Fibroblast of pulmonary artery (primary cell): ENCODE data around the gene CPPED1.

Source experiments
- DNase-seq: peaks from one replicate; pipeline ENCODE4 v3.0.0-alpha.2; 2010; ENCODE audit warnings: low read depth
- H3K4me3 ChIP-seq: replicated peaks from 2 replicates; pipeline ENCODE4 v1.5.1; 2011; ENCODE audit warnings: low read depth, mild to moderate bottlenecking, control low read depth, low read length, moderate library complexity
- TF ChIP-seq, protein P1 (sequence below): IDR thresholded peaks from 2 replicates; pipeline ENCODE4 v1.5.1; 2011; ENCODE audit warnings: mild to moderate bottlenecking, control low read depth, low read length, inconsistent platforms; ENCODE audit errors: missing control alignments

The CPPED1 gene

DNA sequence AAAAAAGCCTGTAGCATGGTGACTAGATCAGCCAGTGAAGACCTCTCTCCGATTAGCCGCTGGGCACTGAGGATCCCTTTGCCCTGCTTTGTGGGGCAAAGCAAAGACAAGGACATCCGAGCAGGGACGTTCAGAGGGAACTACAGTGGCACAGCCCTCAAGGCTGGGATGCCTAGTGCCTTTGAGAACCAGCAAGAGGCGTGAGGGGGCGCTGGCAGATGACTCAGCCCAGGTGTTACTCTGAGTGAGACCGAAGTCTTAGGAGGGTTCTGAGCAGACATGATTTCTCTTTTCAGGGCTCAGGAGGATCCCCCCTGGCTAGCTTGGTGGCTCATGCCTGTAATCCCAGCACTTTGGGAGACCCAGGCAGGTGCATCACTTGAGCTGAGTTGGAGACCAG is 178.6 kb downstream of the CPPED1 start:
- no peak overlapping the region for H3K4me3 ChIP-seq
- DNase-seq: no peak
- TF ChIP-seq, protein P1, sequence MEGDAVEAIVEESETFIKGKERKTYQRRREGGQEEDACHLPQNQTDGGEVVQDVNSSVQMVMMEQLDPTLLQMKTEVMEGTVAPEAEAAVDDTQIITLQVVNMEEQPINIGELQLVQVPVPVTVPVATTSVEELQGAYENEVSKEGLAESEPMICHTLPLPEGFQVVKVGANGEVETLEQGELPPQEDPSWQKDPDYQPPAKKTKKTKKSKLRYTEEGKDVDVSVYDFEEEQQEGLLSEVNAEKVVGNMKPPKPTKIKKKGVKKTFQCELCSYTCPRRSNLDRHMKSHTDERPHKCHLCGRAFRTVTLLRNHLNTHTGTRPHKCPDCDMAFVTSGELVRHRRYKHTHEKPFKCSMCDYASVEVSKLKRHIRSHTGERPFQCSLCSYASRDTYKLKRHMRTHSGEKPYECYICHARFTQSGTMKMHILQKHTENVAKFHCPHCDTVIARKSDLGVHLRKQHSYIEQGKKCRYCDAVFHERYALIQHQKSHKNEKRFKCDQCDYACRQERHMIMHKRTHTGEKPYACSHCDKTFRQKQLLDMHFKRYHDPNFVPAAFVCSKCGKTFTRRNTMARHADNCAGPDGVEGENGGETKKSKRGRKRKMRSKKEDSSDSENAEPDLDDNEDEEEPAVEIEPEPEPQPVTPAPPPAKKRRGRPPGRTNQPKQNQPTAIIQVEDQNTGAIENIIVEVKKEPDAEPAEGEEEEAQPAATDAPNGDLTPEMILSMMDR: no peak

DNA sequence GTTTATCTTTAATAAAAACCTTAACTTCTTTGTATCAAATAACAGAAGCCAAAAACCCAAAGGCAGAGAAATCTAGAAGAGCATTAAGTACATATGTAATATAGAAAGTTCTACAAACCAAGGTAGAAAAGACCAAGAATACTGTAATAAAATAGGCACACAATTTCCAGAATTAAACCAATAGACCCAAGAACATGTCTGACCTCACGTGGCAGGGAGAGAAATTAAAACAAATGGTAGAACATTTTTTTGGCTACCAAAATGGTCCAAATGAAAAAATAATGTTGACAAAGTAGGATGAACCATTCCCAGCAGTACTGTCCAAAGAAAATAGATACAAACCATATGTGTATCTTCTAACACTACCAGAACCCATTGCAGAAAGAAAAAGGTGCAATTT is 183.5 kb downstream of the CPPED1 start:
- TF ChIP-seq, protein P1: no peak
- no peak overlapping the region for H3K4me3 ChIP-seq
- DNase-seq: no peak

DNA sequence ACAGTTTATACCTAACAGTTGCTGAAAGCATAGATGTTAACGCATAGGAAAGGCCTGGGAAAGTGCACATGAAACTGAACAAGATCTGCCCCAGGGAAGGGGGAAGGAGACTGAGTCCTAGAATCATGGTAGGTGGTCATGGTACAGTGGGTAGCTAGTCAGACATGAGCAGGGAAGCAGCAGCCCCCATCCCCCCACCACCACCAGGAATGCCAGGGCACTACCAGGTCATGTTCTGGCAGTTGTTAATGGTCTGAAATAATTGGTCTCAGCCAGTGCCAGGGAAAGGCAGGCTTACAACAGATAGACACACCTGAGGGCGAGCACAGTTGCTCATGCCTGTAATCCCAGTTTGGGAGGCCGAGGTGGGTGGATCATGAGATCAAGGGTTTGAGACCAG is 185.2 kb downstream of the CPPED1 start:
- DNase-seq: no peak
- TF ChIP-seq, protein P1: no peak
- H3K4me3 ChIP-seq: no peak overlapping the region

DNA sequence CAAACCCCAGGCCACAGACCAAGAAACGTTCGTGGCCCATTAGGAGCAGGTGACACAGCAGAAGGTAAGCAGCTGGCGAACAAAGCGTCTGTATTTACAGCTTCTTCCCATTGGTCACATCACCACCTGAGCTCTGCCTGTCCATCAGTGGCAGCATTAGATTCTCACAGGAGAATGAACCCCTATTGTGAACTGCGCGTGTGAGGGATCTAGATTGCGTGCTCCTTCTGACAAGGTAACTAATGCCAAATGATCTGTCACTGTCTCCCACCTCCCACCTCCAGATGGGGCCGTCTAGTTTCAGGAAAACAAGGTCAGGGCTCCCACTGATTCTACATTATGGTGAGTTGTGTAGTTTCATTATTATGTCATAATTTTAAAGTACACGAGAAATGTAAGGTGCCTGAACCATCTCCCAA is 186.3 kb downstream of the CPPED1 start:
- no peak overlapping the region for H3K4me3 ChIP-seq
- no peak for DNase-seq
- TF ChIP-seq, protein P1: no peak

DNA sequence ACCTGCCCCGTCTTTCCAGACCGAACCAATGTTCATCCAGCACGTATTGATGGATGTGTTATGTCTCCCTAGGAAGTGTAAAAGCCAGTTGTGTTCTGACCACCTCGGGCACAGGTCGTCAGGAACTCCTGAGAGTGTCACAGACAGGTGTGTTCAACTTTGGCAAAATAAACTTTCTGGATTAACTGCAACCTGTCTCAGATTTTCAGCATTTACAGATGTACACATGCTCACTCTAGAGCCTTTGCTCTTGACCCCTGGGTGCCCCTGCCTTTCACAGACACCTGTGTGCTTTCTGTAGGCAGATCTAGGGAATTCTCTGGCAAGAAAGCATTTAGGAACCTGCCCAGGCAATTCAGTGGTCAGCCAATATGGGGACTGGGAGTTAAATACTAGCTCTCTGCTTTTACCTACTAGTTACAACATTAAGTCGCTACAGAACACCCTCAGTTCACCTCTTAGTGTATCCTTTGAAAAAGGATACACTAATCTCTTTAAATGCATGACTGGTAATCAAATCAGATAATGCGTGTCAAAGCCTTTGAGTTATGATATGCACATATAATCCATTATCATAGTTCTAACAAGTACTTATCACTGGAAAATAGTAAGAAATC is 188.9 kb downstream of the CPPED1 start:
- DNase-seq: no peak
- TF ChIP-seq, protein P1: no peak
- H3K4me3 ChIP-seq: no peak overlapping the region

DNA sequence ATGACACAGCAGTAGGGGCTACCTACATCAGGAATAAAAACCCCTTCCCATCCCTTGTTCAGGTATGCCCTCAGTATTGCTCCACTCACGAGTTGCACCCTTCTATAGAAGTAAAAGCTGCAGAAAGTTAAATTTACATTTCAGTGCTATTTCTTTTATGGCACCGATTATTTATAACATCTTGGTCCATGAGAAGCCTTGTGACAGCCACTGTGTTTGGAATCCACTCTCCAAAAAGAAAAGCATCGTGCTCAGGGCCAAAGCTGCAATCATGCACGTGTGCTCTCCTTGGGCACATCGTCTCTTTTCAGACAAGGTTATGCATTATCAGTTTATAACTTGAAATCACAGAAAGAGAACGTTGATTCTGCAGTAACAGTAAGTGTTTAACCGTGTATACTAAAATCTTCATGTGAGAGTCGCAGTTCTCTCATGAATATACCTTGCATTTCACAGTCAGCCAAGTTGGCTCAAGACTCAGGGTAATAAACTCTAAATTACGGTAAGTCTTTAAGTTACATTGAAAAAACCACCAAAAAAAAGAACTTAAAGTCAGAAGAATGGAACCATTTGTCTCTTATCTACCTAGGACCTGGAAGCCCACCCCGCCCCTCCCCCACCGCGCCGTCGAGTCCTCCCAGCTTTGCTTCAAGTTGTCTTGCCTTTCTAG is 189.6 kb downstream of the CPPED1 start:
- no peak overlapping the region for H3K4me3 ChIP-seq
- no peak for DNase-seq
- TF ChIP-seq, protein P1: no peak
